HepG2 (cell line): ENCODE data around the gene LTK. TPM values are rescaled to one million over a fixed set of nuclear protein-coding genes. Genes with fewer than 3 reads are reported as not detected.

ENCODE experiments used
- ATAC-seq: fragments of 200-7000 bp; cut with Tn5 transposase; 3 replicates; pipeline ENCODE4 v1.9.1; 2020; ENCODE audit warnings: mild to moderate bottlenecking, moderate library complexity
- BruUV-seq: library from RNA; stranded (reverse); fragments of 400-500 nt; replicated peaks from 2 replicates; lab custom pipeline; 2021; lab: Mats Ljungman, UMichigan
- CTCF ChIA-PET: fragments of 300-600 bp; formaldehyde crosslinking; extraction: SDS; loops from one replicate; lab custom pipeline; 2021; ENCODE audit warnings: low total read pairs, inconsistent platforms, low intra/inter-chr PET ratio; lab: Yijun Ruan, JAX
- POLR2A ChIA-PET: fragments of 350-600 bp; sonication (Branson Sonifier 250); formaldehyde crosslinking; loops from one replicate; lab custom pipeline; 2020; ENCODE audit warnings: antibody characterized with exemption, inconsistent platforms; lab: Yijun Ruan, JAX
- DNase-seq: peaks from one replicate; pipeline ENCODE4 v3.0.0-alpha.2; 2015; ENCODE audit warnings: low spot score
- FAIRE-seq: peaks from 3 replicates; lab custom pipeline; 2011; peaks lifted over from hg19 to GRCh38; lab: Jason Lieb, UNC
- H2AFZ ChIP-seq: one replicate; pipeline ENCODE4 v1.6.1; 2011; ENCODE audit warnings: low read length, inconsistent platforms
- H3K27ac ChIP-seq: fragments of 300-600 bp; 3 replicates; pipeline ENCODE4 v1.8.0; 2011; ENCODE audit warnings: mixed run types, mild to moderate bottlenecking, mixed read lengths, low read length, inconsistent platforms; ENCODE audit not compliant: insufficient read depth; ENCODE audit errors: extremely low read length
- H3K27me3 ChIP-seq, 2 experiments: fragments of 200-600 bp in 1 of 2; 2 replicates in 1 of 2; 3 replicates in 1 of 2; pipeline versions ENCODE4 v1.6.0 to v1.8.0; 2011; ENCODE audit warnings: low read length in 2 of 2, mild to moderate bottlenecking in 2 of 2, moderate library complexity in 2 of 2, inconsistent platforms in 1 of 2; ENCODE audit not compliant: insufficient read depth in 2 of 2, control insufficient read depth in 1 of 2
- H3K36me3 ChIP-seq, 2 experiments: fragments of 200-600 bp in 1 of 2; replicated peaks in 1 of 2; 2 replicates in 1 of 2; 3 replicates in 1 of 2; pipeline versions ENCODE4 v1.5.1 to v1.8.0; 2011; ENCODE audit warnings: low read length in 2 of 2, inconsistent platforms in 1 of 2; ENCODE audit not compliant: insufficient read depth in 2 of 2, control insufficient read depth in 1 of 2
- H3K4me1 ChIP-seq: 2 replicates; pipeline ENCODE4 v1.5.1; 2012; ENCODE audit warnings: low read length, inconsistent platforms; ENCODE audit not compliant: insufficient read depth
- H3K4me2 ChIP-seq: 2 replicates; pipeline ENCODE4 v1.6.0; 2011; ENCODE audit warnings: low read depth, low read length, inconsistent platforms
- H3K4me3 ChIP-seq, 3 experiments: fragments of 200-600 bp in 1 of 3; sonication (generic), shearing (Covaris generic) in 1 of 3; replicated peaks in 1 of 3; 2 replicates each; pipeline ENCODE4 v1.5.1; 2011 to 2016; ENCODE audit warnings: low read length in 3 of 3, inconsistent platforms in 2 of 3, low read depth in 2 of 3, mild to moderate bottlenecking in 2 of 3, control low read depth in 1 of 3, mixed read lengths in 1 of 3; ENCODE audit not compliant: insufficient read depth in 1 of 3
- H3K79me2 ChIP-seq: one replicate; pipeline ENCODE4 v1.6.1; 2011; ENCODE audit warnings: low read length, inconsistent platforms; ENCODE audit not compliant: insufficient read depth
- H3K9ac ChIP-seq: 2 replicates; pipeline ENCODE4 v1.6.0; 2011; ENCODE audit warnings: mild to moderate bottlenecking, low read depth, low read length, inconsistent platforms; ENCODE audit not compliant: insufficient read depth
- H3K9me3 ChIP-seq: 2 replicates; pipeline ENCODE4 v1.5.1; 2012; ENCODE audit warnings: mild to moderate bottlenecking, low read length
- H4K20me1 ChIP-seq: 2 replicates; pipeline ENCODE4 v1.6.0; 2011; ENCODE audit warnings: inconsistent platforms, mild to moderate bottlenecking, low read length, moderate library complexity; ENCODE audit not compliant: insufficient read depth
- CHCHD3 ChIP-seq: sonication (generic); formaldehyde crosslinking; IDR thresholded peaks from 2 replicates; pipeline ENCODE4 v1.8.0; 2022; ENCODE audit warnings: mild to moderate bottlenecking, missing genetic modification reagents, moderate library complexity
- CREM ChIP-seq, 2 experiments: sonication (generic) in 1 of 2; formaldehyde crosslinking in 1 of 2; IDR thresholded peaks; 2 replicates each; pipeline versions ENCODE4 v1.4.0 to v1.6.1; 2016 to 2020; ENCODE audit warnings: antibody characterized with exemption in 1 of 2, mild to moderate bottlenecking in 1 of 2, missing genetic modification reagents in 1 of 2
- ISX ChIP-seq: sonication (generic); formaldehyde crosslinking; conservative IDR thresholded peaks from 2 replicates; pipeline ENCODE4 v1.5.0; 2020; ENCODE audit warnings: missing genetic modification reagents
- PLRG1 ChIP-seq: fragments of 450-650 bp; conservative IDR thresholded peaks from 2 replicates; pipeline ENCODE4 v1.6.1; 2016
- PRMT3 ChIP-seq: sonication (generic); formaldehyde crosslinking; IDR thresholded peaks from 2 replicates; pipeline ENCODE4 v1.8.1; 2022; ENCODE audit warnings: low read depth, mild to moderate bottlenecking, moderate library complexity, missing genetic modification reagents, borderline replicate concordance
- SUZ12 ChIP-seq: fragments of 150-350 bp; IDR thresholded peaks from 2 replicates; pipeline ENCODE4 v1.6.1; 2014; ENCODE audit warnings: low read depth, low read length
- ZFP37 ChIP-seq: sonication (generic); formaldehyde crosslinking; IDR thresholded peaks from 2 replicates; pipeline ENCODE4 v1.4.0; 2020; ENCODE audit warnings: missing genetic modification reagents, borderline replicate concordance
- ZNF547 ChIP-seq: sonication (generic); formaldehyde crosslinking; IDR thresholded peaks from 2 replicates; pipeline ENCODE4 v1.5.1; 2020; ENCODE audit warnings: mild to moderate bottlenecking, missing genetic modification reagents
- ZNF550 ChIP-seq: sonication (generic); formaldehyde crosslinking; IDR thresholded peaks from 2 replicates; pipeline ENCODE4 v1.4.0; 2020; ENCODE audit warnings: mild to moderate bottlenecking, missing genetic modification reagents, borderline replicate concordance
- ZNF605 ChIP-seq: sonication (generic); formaldehyde crosslinking; IDR thresholded peaks from 2 replicates; pipeline ENCODE4 v1.8.0; 2022; ENCODE audit warnings: mild to moderate bottlenecking, missing genetic modification reagents
- ZNF773 ChIP-seq: sonication (generic); formaldehyde crosslinking; IDR thresholded peaks from 2 replicates; pipeline ENCODE4 v1.4.0; 2020; ENCODE audit warnings: missing genetic modification reagents, borderline replicate concordance
- WGBS: methylation state at CpG from one replicate; pipeline ENCODE4 v1.1.6; 2017; ENCODE audit warnings: low lambda C conversion rate; 5-methylcytosine and 5-hydroxymethylcytosine counted together
- in situ Hi-C: cut with HindIII; loops from 2 replicates; pipeline ENCODE4 v1.10.0; 2017; ENCODE audit warnings: low pct_unique_long_range_greater_than_20kb; ENCODE audit not compliant: extremely low pct_ligation_motif_present
- intact Hi-C: fragments of 100-400 bp; cut with micrococcal nuclease; formaldehyde crosslinking; loops from one replicate; pipeline ENCODE4 v1.10.0; 2022; ENCODE audit not compliant: unreplicated experiment
- polyA plus RNA-seq, 8 experiments: library from polyadenylated mRNA; depleted of rRNA in 3 of 8; stranded (reverse) in 7 of 8; unstranded in 1 of 8; fragments of >200 nt; fragmentation: Illumina TruSeq in 4 of 8; extraction: Trizol in 4 of 8; gene quantifications; 2 replicates each; pipeline versions ENCODE4 v1.2.1 to v1.2.3, GENCODE V29; 2011 to 2016; ENCODE audit warnings: low read depth in 4 of 8, missing spikeins in 1 of 8, mixed read lengths in 1 of 8; ENCODE audit not compliant: insufficient read depth in 1 of 8
- total RNA-seq, 5 experiments: library from RNA; depleted of rRNA; stranded (reverse); fragments of >200 nt; fragmentation: Illumina TruSeq; extraction: Trizol; gene quantifications; 2 replicates each; pipeline ENCODE4 v1.2.3, GENCODE V29; 2016; ENCODE audit warnings: low read depth in 1 of 5
- TF ChIP-seq, protein P1 (sequence below): sonication (generic); formaldehyde crosslinking; IDR thresholded peaks from 2 replicates; pipeline ENCODE4 v1.4.0; 2020; ENCODE audit warnings: missing genetic modification reagents, borderline replicate concordance
- TF ChIP-seq, protein P2 (sequence below): sonication (generic); formaldehyde crosslinking; IDR thresholded peaks from 2 replicates; pipeline ENCODE4 v1.4.0; 2020; ENCODE audit warnings: missing genetic modification reagents, mild to moderate bottlenecking, borderline replicate concordance
- TF ChIP-seq, protein P3 (sequence below): sonication (generic); formaldehyde crosslinking; IDR thresholded peaks from 2 replicates; pipeline ENCODE4; 2020; ENCODE audit warnings: missing genetic modification reagents, mild to moderate bottlenecking, borderline replicate concordance
- TF ChIP-seq, protein P4 (sequence below): sonication (generic); formaldehyde crosslinking; IDR thresholded peaks from 2 replicates; pipeline ENCODE4 v1.8.1; 2023; ENCODE audit warnings: missing genetic modification reagents, mild to moderate bottlenecking, borderline replicate concordance

The LTK gene
- total and polyA plus RNA-seq, 2 of the 13 experiments (the other 11 are each of a cell fraction or from before 2014, with no cell fraction given): 0.01 TPM; not detected in 1

DNA sequence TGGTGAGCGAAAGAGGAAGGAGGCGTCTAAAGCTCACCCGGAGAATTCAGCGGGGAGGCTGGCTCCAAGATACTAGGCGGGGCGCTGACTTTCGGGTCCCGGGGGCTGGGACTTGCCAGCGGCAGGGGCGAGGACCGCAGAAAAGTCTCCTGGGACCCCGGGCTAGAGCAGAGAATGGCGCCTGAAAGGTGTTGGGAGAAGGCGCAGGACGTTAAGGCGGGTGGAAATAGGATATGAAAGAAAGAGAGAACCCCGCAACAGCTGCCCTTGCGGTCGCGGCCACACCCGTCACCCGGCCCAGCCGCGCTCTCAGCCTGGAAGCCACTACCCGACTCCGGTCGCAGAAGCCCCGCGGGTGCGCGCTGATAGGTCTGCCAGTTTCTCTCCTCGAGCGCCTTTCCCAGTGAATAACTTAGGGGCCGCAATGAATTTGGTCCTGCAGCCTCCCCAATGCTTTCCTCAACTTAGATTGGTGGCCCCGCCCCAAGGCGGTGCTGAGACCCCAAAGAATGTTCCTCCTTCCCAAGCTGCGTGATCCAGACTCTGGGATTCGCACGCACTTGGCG is 604 bp downstream of the LTK start:
- Histone ChIP-seq H4K20me1 (no peaks in the 10 kb centered on the region), H3K4me3 (no peak overlapping the region), H3K36me3 (no peaks in the 10 kb centered on the region), H3K27me3 (peaks cover 0 to 5% of the 10 kb centered on the region in 2 experiments; a peak in 1 of 5 replicates), H3K79me2 (no peaks in the 10 kb centered on the region), H3K27ac (no peak overlapping the region), H3K9ac (no peak overlapping the region), H3K9me3 (no peaks in the 10 kb centered on the region), H2AFZ (no peak overlapping the region), H3K4me2 (no peak overlapping the region), H3K4me1 (peaks cover 15% of the 10 kb centered on the region)
- WGBS: 89% methylated on average over 36 of the region's 40 CpGs
- ATAC-seq (no peak), DNase-seq (no peak), FAIRE-seq (no peak)
- in situ Hi-C loops: no loop called here
- CTCF ChIA-PET: no interaction called here
- POLR2A ChIA-PET: interaction anchor here (1.0 kb wide), 1 partner anchor 20 kb away, joined by 3 read pairs; no protein-coding TSS in a partner anchor
- no TSS peak for BruUV-seq
- intact Hi-C loops: no loop called here
- no peak for TF ChIP-seq PRMT3
- TF ChIP-seq, protein P1, sequence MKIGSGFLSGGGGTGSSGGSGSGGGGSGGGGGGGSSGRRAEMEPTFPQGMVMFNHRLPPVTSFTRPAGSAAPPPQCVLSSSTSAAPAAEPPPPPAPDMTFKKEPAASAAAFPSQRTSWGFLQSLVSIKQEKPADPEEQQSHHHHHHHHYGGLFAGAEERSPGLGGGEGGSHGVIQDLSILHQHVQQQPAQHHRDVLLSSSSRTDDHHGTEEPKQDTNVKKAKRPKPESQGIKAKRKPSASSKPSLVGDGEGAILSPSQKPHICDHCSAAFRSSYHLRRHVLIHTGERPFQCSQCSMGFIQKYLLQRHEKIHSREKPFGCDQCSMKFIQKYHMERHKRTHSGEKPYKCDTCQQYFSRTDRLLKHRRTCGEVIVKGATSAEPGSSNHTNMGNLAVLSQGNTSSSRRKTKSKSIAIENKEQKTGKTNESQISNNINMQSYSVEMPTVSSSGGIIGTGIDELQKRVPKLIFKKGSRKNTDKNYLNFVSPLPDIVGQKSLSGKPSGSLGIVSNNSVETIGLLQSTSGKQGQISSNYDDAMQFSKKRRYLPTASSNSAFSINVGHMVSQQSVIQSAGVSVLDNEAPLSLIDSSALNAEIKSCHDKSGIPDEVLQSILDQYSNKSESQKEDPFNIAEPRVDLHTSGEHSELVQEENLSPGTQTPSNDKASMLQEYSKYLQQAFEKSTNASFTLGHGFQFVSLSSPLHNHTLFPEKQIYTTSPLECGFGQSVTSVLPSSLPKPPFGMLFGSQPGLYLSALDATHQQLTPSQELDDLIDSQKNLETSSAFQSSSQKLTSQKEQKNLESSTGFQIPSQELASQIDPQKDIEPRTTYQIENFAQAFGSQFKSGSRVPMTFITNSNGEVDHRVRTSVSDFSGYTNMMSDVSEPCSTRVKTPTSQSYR (CRISPR knock-in tag): no peak
- TF ChIP-seq SUZ12: no peak
- TF ChIP-seq ZFP37: no peak
- TF ChIP-seq ZNF605 (CRISPR knock-in tag): no peak
- no peak for TF ChIP-seq CHCHD3 (CRISPR knock-in tag)
- TF ChIP-seq, protein P2, sequence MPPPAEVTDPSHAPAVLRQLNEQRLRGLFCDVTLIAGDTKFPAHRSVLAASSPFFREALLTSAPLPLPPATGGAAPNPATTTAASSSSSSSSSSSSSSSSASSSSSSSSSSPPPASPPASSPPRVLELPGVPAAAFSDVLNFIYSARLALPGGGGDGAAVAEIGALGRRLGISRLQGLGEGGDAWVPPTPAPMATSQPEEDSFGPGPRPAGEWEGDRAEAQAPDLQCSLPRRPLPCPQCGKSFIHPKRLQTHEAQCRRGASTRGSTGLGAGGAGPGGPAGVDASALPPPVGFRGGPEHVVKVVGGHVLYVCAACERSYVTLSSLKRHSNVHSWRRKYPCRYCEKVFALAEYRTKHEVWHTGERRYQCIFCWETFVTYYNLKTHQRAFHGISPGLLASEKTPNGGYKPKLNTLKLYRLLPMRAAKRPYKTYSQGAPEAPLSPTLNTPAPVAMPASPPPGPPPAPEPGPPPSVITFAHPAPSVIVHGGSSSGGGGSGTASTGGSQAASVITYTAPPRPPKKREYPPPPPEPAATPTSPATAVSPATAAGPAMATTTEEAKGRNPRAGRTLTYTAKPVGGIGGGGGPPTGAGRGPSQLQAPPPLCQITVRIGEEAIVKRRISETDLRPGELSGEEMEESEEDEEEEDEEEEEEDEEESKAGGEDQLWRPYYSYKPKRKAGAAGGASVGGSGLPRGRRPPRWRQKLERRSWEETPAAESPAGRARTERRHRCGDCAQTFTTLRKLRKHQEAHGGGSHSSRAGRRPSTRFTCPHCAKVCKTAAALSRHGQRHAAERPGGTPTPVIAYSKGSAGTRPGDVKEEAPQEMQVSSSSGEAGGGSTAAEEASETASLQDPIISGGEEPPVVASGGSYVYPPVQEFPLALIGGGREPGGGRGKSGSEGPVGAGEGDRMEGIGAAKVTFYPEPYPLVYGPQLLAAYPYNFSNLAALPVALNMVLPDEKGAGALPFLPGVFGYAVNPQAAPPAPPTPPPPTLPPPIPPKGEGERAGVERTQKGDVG (CRISPR knock-in tag): no peak
- no peak for TF ChIP-seq ZNF550 (CRISPR knock-in tag)
- TF ChIP-seq, protein P3, sequence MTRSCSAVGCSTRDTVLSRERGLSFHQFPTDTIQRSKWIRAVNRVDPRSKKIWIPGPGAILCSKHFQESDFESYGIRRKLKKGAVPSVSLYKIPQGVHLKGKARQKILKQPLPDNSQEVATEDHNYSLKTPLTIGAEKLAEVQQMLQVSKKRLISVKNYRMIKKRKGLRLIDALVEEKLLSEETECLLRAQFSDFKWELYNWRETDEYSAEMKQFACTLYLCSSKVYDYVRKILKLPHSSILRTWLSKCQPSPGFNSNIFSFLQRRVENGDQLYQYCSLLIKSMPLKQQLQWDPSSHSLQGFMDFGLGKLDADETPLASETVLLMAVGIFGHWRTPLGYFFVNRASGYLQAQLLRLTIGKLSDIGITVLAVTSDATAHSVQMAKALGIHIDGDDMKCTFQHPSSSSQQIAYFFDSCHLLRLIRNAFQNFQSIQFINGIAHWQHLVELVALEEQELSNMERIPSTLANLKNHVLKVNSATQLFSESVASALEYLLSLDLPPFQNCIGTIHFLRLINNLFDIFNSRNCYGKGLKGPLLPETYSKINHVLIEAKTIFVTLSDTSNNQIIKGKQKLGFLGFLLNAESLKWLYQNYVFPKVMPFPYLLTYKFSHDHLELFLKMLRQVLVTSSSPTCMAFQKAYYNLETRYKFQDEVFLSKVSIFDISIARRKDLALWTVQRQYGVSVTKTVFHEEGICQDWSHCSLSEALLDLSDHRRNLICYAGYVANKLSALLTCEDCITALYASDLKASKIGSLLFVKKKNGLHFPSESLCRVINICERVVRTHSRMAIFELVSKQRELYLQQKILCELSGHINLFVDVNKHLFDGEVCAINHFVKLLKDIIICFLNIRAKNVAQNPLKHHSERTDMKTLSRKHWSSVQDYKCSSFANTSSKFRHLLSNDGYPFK (CRISPR knock-in tag): no peak
- no peak for TF ChIP-seq PLRG1
- no peak for TF ChIP-seq ZNF773
- TF ChIP-seq ZNF547: no peak
- no peak for TF ChIP-seq ISX (CRISPR knock-in tag)
- no peak for TF ChIP-seq CREM (IDR thresholded peaks at IDR 0.05)
- no peak for TF ChIP-seq CREM (CRISPR knock-in tag; IDR thresholded peaks at IDR 0.05)
- TF ChIP-seq, protein P4, sequence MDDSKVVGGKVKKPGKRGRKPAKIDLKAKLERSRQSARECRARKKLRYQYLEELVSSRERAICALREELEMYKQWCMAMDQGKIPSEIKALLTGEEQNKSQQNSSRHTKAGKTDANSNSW (CRISPR knock-in tag): no peak
